GM19324 (cell line): ENCODE data around the gene POLDIP2.

Source experiments
- ATAC-seq: cut with Tn5 transposase; IDR thresholded peaks from one replicate; pipeline ENCODE4 v1.9.1; 2021; ENCODE audit warnings: mild to moderate bottlenecking, moderate library complexity; ENCODE audit not compliant: unreplicated experiment, low FRiP score

The POLDIP2 gene

GRCh38 chr17:28357061-28357900 lies at the start of gene POLDIP2:
TSS of gene POLDIP2 (minus strand) at chr17:28357527. CDS start at chr17:28357448, 79 bp downstream.
- ATAC-seq: peak; percentile 98

- no peak for ATAC-seq
Observed at GRCh38 chr17:28406473-28406814, 49.1 kb upstream of the POLDIP2 start.

- ATAC-seq: peak; percentile 62
Observed at GRCh38 chr17:28405632-28406472, 48.5 kb upstream of the POLDIP2 start, which contains the start of gene SLC46A1. TSS of gene SLC46A1 (minus strand) at chr17:28406212. CDS start at chr17:28406114, 98 bp downstream.

GRCh38 chr17:28404812-28405570 lies 47.7 kb upstream of the POLDIP2 start:
- no peak for ATAC-seq

GRCh38 chr17:28404461-28404811 lies 47.1 kb upstream of the POLDIP2 start:
- no peak for ATAC-seq

GRCh38 chr17:28404007-28404406 lies 46.7 kb upstream of the POLDIP2 start:
- no peak for ATAC-seq

- ATAC-seq: no peak
Observed at GRCh38 chr17:28402844-28403243, 45.5 kb upstream of the POLDIP2 start.

GRCh38 chr17:28402224-28402630 lies 44.9 kb upstream of the POLDIP2 start:
- ATAC-seq: no peak

- ATAC-seq: no peak
Observed at GRCh38 chr17:28399808-28400207, 42.5 kb upstream of the POLDIP2 start.

- no peak for ATAC-seq
Observed at GRCh38 chr17:28398280-28398981, 41.1 kb upstream of the POLDIP2 start.

- ATAC-seq: no peak
Observed at GRCh38 chr17:28397687-28398279, 40.5 kb upstream of the POLDIP2 start.

GRCh38 chr17:28397275-28397674 lies 39.9 kb upstream of the POLDIP2 start:
- ATAC-seq: no peak

- ATAC-seq: no peak
Observed at GRCh38 chr17:28396635-28397239, 39.4 kb upstream of the POLDIP2 start.

GRCh38 chr17:28395968-28396367 lies 38.6 kb upstream of the POLDIP2 start:
- ATAC-seq: no peak

GRCh38 chr17:28395426-28395825 lies 38.1 kb upstream of the POLDIP2 start:
- ATAC-seq: no peak

- no peak for ATAC-seq
Observed at GRCh38 chr17:28394337-28395116, 37.2 kb upstream of the POLDIP2 start.

- no peak for ATAC-seq
Observed at GRCh38 chr17:28392491-28392890, 35.2 kb upstream of the POLDIP2 start.

GRCh38 chr17:28391401-28391800 lies 34.1 kb upstream of the POLDIP2 start:
- no peak for ATAC-seq

GRCh38 chr17:28390984-28391383 lies 33.7 kb upstream of the POLDIP2 start:
- ATAC-seq: no peak
